HG03139 (cell line): Measurements from ENCODE around the gene PALM3.

Experiments used
- ATAC-seq: cut with Tn5 transposase; IDR thresholded peaks from one replicate; pipeline ENCODE4 v1.9.1; 2021; ENCODE audit not compliant: unreplicated experiment

The PALM3 gene

GRCh38 chr19:14061751-14062557 lies at the start of gene PALM3:
PALM3 (minus strand) TSS chr19:14062076; CDS start chr19:14061980, 96 bp downstream.
- ATAC-seq = no peak

- ATAC-seq = no peak
Observed at GRCh38 chr19:14111486-14111885, 49.6 kb upstream of the PALM3 start.

GRCh38 chr19:14110650-14111049 lies 48.8 kb upstream of the PALM3 start:
- ATAC-seq = no peak

GRCh38 chr19:14107581-14108461 lies 45.9 kb upstream of the PALM3 start:
- no peak for ATAC-seq

- ATAC-seq = no peak
Observed at GRCh38 chr19:14106840-14107239, 45.0 kb upstream of the PALM3 start.

GRCh38 chr19:14105680-14106079 lies 43.8 kb upstream of the PALM3 start:
- no peak for ATAC-seq

GRCh38 chr19:14103310-14103709 lies 41.4 kb upstream of the PALM3 start:
- ATAC-seq = no peak

- ATAC-seq = no peak
Observed at GRCh38 chr19:14102756-14103155, 40.9 kb upstream of the PALM3 start.

- no peak for ATAC-seq
Observed at GRCh38 chr19:14102102-14102696, 40.3 kb upstream of the PALM3 start.

GRCh38 chr19:14101003-14101545 lies 39.2 kb upstream of the PALM3 start:
- ATAC-seq = no peak

- ATAC-seq = no peak
Observed at GRCh38 chr19:14097532-14098151, 35.8 kb upstream of the PALM3 start.

GRCh38 chr19:14096272-14096992 lies 34.6 kb upstream of the PALM3 start:
- ATAC-seq = no peak

- no peak for ATAC-seq
Observed at GRCh38 chr19:14094854-14095253, 33.0 kb upstream of the PALM3 start.

GRCh38 chr19:14093117-14093823 lies 31.4 kb upstream of the PALM3 start:
- no peak for ATAC-seq

- no peak for ATAC-seq
Observed at GRCh38 chr19:14091813-14092462, 30.1 kb upstream of the PALM3 start.

- ATAC-seq = peak; percentile 51
Observed at GRCh38 chr19:14091081-14091812, 29.4 kb upstream of the PALM3 start.

GRCh38 chr19:14090509-14091080 lies 28.7 kb upstream of the PALM3 start, which contains the start of gene SAMD1:
SAMD1 (minus strand) TSS chr19:14090751.
- peak; percentile 25 for ATAC-seq
